PC-9 (cell line): ENCODE data around the gene LAMB4. TPM values are rescaled to one million over a fixed set of nuclear protein-coding genes. Genes with fewer than 3 reads are reported as not detected.

Source experiments
- BruUV-seq: library from RNA; stranded (reverse); fragments of 400-500 nt; replicated peaks from 2 replicates; lab custom pipeline; 2021; lab: Mats Ljungman, UMichigan
- CTCF ChIA-PET: fragments of 300-600 bp; sonication (Branson Sonifier 250); formaldehyde crosslinking; loops from one replicate; lab custom pipeline; 2022; ENCODE audit warnings: antibody characterized with exemption; lab: Charles Lee
- POLR2A ChIA-PET: fragments of 300-600 bp; sonication (Branson Sonifier 250); formaldehyde crosslinking; loops from one replicate; lab custom pipeline; 2022; ENCODE audit warnings: antibody characterized with exemption; ENCODE audit not compliant: unreplicated experiment; lab: Charles Lee
- DNase-seq, 2 experiments: peaks; one replicate each; pipeline versions ENCODE4 v3.0.0 to v3.0.0-alpha.2; 2015 to 2022; ENCODE audit warnings: mixed read lengths in 1 of 2
- H2AFZ ChIP-seq: fragments of 200-600 bp; sonication (generic); 2 replicates; pipeline ENCODE4 v1.8.1; 2017; ENCODE audit warnings: antibody characterized with exemption
- H3F3A ChIP-seq: fragments of 200-600 bp; sonication (generic); 2 replicates; pipeline ENCODE4 v1.8.1; 2017; ENCODE audit warnings: antibody characterized with exemption, mild to moderate bottlenecking, low read depth; ENCODE audit not compliant: insufficient read depth
- H3K27ac ChIP-seq: fragments of 200-600 bp; sonication (generic); 2 replicates; pipeline ENCODE4 v1.6.1; 2016; ENCODE audit warnings: mixed run types
- H3K27me3 ChIP-seq: fragments of 200-600 bp; sonication (generic); 2 replicates; pipeline ENCODE4 v1.6.1; 2016; ENCODE audit warnings: low read depth, mixed run types; ENCODE audit not compliant: insufficient read depth
- H3K36me3 ChIP-seq: fragments of 200-600 bp; sonication (generic); 2 replicates; pipeline ENCODE4 v1.6.1; 2016; ENCODE audit warnings: low read depth, mixed run types
- H3K4me1 ChIP-seq: fragments of 200-600 bp; sonication (generic); replicated peaks from 2 replicates; pipeline ENCODE4 v1.6.1; 2016; ENCODE audit warnings: mixed run types; ENCODE audit not compliant: insufficient read depth
- H3K4me2 ChIP-seq: fragments of 200-600 bp; sonication (generic); 2 replicates; pipeline ENCODE4 v1.6.1; 2017; ENCODE audit warnings: mixed run types
- H3K4me3 ChIP-seq: fragments of 200-600 bp; sonication (generic); 2 replicates; pipeline ENCODE4 v1.6.1; 2016; ENCODE audit warnings: mixed run types
- H3K79me2 ChIP-seq: fragments of 200-600 bp; sonication (generic); 2 replicates; pipeline ENCODE4 v1.6.1; 2017; ENCODE audit warnings: low read depth, mixed run types
- H3K9me2 ChIP-seq: fragments of 200-600 bp; sonication (generic); 2 replicates; pipeline ENCODE4 v1.8.1; 2017; ENCODE audit warnings: mild to moderate bottlenecking; ENCODE audit not compliant: insufficient read depth
- H3K9me3 ChIP-seq: fragments of 200-600 bp; sonication (generic); 2 replicates; pipeline ENCODE4 v1.8.1; 2016; ENCODE audit warnings: low read depth; ENCODE audit not compliant: insufficient read depth
- H4K20me1 ChIP-seq: fragments of 200-600 bp; sonication (generic); 2 replicates; pipeline ENCODE4 v1.8.1; 2017; ENCODE audit not compliant: insufficient read depth
- EZH2 ChIP-seq: fragments of 200-600 bp; sonication (generic); IDR thresholded peaks from 2 replicates; pipeline ENCODE4 v1.8.0; 2017; ENCODE audit warnings: antibody characterized with exemption, low read depth
- intact Hi-C: fragments of 100-400 bp; cut with micrococcal nuclease; formaldehyde crosslinking; loops from one replicate; pipeline ENCODE4 v1.10.0; 2022; ENCODE audit not compliant: unreplicated experiment
- total RNA-seq: library from RNA; stranded (reverse); gene quantifications from 2 replicates; pipeline ENCODE4 v1.2.3, GENCODE V29; 2021
- TF ChIP-seq, protein P1 (sequence below): fragments of 200-600 bp; sonication (generic); conservative IDR thresholded peaks from 2 replicates; pipeline ENCODE4 v1.6.1; 2017; ENCODE audit warnings: mixed run types, antibody characterized with exemption, mild to moderate bottlenecking, moderate library complexity

LAMB4 gene
- total RNA-seq, 1 experiment from 2014 or later: 0.83 TPM

DNA sequence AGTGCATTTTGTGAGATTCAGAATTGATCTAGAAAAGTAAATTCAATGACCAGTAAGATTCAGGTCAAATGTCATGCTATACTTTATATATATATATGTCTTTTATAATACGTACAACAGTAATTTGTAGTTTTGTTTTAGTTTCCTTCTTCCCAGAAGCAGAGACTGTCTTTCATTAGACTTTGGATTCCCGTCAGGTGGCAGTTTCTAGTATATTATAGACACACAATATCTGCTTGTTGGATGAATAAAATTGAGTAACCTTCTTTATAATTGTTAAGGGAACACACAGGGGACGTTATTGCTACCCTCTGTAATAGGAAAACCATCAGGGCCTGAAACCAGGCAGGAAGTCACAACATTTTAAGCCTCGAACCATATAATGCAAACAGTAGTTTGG, 121.9 kb downstream of the LAMB4 start:
- H3K36me3 ChIP-seq: no peaks in the 10 kb centered on the region
- H3K9me3 ChIP-seq: no peaks in the 10 kb centered on the region
- H3K4me1 ChIP-seq: peaks cover 13% of the 10 kb centered on the region
- H3K9me2 ChIP-seq: no peaks in the 10 kb centered on the region
- no peaks in the 10 kb centered on the region for H4K20me1 ChIP-seq
- no peak for TF ChIP-seq EZH2
- TF ChIP-seq, protein P1, sequence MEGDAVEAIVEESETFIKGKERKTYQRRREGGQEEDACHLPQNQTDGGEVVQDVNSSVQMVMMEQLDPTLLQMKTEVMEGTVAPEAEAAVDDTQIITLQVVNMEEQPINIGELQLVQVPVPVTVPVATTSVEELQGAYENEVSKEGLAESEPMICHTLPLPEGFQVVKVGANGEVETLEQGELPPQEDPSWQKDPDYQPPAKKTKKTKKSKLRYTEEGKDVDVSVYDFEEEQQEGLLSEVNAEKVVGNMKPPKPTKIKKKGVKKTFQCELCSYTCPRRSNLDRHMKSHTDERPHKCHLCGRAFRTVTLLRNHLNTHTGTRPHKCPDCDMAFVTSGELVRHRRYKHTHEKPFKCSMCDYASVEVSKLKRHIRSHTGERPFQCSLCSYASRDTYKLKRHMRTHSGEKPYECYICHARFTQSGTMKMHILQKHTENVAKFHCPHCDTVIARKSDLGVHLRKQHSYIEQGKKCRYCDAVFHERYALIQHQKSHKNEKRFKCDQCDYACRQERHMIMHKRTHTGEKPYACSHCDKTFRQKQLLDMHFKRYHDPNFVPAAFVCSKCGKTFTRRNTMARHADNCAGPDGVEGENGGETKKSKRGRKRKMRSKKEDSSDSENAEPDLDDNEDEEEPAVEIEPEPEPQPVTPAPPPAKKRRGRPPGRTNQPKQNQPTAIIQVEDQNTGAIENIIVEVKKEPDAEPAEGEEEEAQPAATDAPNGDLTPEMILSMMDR: no peak
- no peak overlapping the region for H3K4me2 ChIP-seq
- H2AFZ ChIP-seq: no peak overlapping the region
- no peak for DNase-seq
- H3K27ac ChIP-seq: no peak overlapping the region
- H3F3A ChIP-seq: peaks cover 6% of the 10 kb centered on the region; the same call in 1 of the 2 replicates
- ChIA-PET CTCF (no interaction called here), POLR2A (no interaction called here)
- H3K79me2 ChIP-seq: no peaks in the 10 kb centered on the region
- no peaks in the 10 kb centered on the region for H3K27me3 ChIP-seq
- intact Hi-C loops: no loop called here
- no peak overlapping the region for H3K4me3 ChIP-seq
- no TSS peak for BruUV-seq

DNA sequence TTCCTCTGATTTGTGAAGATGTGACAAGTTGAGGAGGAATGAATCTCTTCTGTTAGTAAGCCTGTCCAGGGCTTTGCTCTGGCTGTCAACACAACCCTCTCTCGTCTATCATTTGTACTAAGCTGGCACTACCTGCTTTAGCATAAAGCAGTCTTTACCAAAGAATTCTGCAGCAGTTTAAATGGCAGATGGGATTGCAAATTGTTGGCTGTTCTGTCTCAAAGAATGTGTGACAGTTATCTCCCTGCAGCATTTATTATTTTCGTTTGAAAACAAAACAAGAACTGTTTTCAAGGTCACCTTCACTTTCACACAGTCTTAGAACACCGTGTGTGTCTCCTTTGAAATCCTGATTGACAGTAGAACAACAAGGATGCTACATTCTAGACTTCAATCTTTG, 122.4 kb downstream of the LAMB4 start:
- POLR2A ChIA-PET: no interaction called here
- no peak for DNase-seq
- no peaks in the 10 kb centered on the region for H4K20me1 ChIP-seq
- H3K9me2 ChIP-seq: no peaks in the 10 kb centered on the region
- H2AFZ ChIP-seq: no peak overlapping the region
- intact Hi-C loops: no loop called here
- H3K9me3 ChIP-seq: no peaks in the 10 kb centered on the region
- no peak overlapping the region for H3K4me3 ChIP-seq
- no peaks in the 10 kb centered on the region for H3K36me3 ChIP-seq
- H3K27me3 ChIP-seq: no peaks in the 10 kb centered on the region
- BruUV-seq: no TSS peak
- no peaks in the 10 kb centered on the region for H3K79me2 ChIP-seq
- H3K4me2 ChIP-seq: no peak overlapping the region
- CTCF ChIA-PET: no interaction called here
- H3K4me1 ChIP-seq: peaks cover 10% of the 10 kb centered on the region
- peaks cover 6% of the 10 kb centered on the region; the same call in 1 of the 2 replicates for H3F3A ChIP-seq
- TF ChIP-seq, protein P1: no peak
- TF ChIP-seq EZH2: no peak
- no peak overlapping the region for H3K27ac ChIP-seq

DNA sequence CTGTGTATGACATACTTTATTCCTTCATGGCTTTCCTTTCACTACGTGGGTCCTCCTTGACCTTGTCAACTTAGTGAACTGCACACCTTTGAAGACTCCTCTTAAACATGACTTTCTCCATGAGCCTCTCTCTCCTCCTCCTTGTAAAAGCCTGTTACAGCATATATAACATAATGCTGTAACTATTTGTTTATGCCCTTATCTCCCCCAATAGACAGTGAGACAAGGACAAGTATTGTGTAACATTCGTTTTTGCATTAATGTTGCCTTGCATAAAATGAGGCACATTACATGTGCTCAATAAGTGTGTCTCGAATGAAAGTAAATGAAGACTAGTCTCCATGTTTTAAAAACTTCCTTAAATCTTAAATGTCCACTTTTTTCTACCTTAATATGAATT, 122.9 kb downstream of the LAMB4 start:
- H3K27ac ChIP-seq: no peak overlapping the region
- H3K9me2 ChIP-seq: no peaks in the 10 kb centered on the region
- H4K20me1 ChIP-seq: no peaks in the 10 kb centered on the region
- no peak overlapping the region for H3K4me3 ChIP-seq
- BruUV-seq: no TSS peak
- peaks cover 5% of the 10 kb centered on the region for H3K4me1 ChIP-seq
- CTCF ChIA-PET: no interaction called here
- no peaks in the 10 kb centered on the region for H3K27me3 ChIP-seq
- intact Hi-C loops: no loop called here
- peaks cover 6% of the 10 kb centered on the region; the same call in 1 of the 2 replicates for H3F3A ChIP-seq
- peaks cover 4% of the 10 kb centered on the region; the same call in 1 of the 2 replicates for H3K79me2 ChIP-seq
- no peak overlapping the region for H3K4me2 ChIP-seq
- H3K36me3 ChIP-seq: no peaks in the 10 kb centered on the region
- TF ChIP-seq EZH2: no peak
- TF ChIP-seq, protein P1: no peak
- H3K9me3 ChIP-seq: no peaks in the 10 kb centered on the region
- no peak for DNase-seq
- H2AFZ ChIP-seq: no peak overlapping the region
- POLR2A ChIA-PET: no interaction called here
